ENCODE data around the gene METTL16. TPM values are rescaled to one million over a fixed set of nuclear protein-coding genes. Genes with fewer than 3 reads are reported as not detected.

METTL16 gene
- total RNA-seq, 1 experiment from 2014 or later: 34.7 TPM

DNA sequence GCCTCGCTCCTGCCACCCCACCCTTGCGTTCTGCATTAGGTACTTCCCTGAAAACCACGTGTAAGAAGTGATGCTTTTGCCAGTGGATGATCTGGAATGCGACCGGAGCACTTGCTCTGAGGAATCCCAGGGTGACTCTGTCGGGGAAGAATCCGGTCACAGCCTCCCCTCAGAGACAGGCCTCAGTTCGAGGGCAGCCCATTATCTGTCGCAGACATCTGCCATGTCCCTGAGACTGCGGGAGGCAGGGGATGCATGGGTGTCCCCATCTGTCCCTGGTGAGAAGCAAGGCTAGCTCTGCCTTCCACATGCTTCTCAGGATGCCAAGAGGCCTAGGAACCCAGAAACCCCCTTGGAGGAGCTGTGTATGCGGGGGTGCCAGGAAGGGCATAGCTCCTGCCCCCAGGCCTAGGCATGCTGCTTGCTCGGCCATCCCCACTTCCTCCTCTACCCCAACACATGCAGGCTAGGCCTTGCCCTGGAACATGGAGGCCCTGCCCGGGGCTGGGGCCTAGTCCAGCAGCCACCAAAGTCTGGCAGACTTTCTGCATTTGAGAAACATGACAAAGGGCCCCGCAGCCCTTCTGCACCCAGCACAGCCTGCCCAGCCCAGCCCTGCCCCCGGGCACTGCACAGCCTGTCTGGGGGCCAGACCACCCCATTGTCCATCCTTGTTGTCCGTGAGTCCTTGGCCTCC is 131.3 kb downstream of the METTL16 start:
- DNase-seq (ENCODE audit: low spot score): no peak

DNA sequence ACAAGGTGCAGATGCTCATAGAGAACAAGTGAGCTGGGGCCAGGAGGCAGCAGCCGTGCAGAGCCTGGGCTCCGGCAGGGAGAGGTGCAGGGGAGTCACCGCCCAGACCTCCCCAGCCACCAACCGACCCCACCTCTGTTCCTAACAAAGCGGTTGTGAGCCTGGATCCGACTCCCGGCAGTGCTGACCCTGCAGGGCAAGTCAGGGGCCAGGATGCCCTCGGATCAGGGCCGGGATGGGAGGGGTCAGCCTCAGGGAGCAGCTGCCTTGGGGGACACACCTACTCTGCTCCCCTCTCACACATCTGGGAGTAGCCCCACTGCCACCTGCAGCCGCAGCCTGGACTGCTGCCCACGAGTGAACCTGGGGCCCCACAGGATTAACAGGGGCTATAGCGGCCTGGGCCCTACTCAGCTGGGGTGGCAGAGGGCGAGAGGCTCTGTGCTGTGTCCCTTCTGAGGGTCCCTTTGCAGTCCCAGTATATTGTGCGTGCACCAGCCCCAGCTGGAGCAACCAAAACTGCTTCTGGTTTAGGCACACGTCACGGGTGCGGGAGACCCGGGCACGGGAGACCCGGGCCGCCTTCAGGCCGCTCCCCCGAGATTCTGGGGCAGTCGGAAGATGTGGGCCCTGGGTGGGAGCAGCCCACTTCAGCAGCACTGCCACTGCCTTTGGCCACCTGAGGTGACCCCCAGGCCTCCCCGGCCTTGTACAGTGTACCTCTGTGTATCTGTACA is 132.0 kb downstream of the METTL16 start:
- no peak for DNase-seq (ENCODE audit: low spot score)

DNA sequence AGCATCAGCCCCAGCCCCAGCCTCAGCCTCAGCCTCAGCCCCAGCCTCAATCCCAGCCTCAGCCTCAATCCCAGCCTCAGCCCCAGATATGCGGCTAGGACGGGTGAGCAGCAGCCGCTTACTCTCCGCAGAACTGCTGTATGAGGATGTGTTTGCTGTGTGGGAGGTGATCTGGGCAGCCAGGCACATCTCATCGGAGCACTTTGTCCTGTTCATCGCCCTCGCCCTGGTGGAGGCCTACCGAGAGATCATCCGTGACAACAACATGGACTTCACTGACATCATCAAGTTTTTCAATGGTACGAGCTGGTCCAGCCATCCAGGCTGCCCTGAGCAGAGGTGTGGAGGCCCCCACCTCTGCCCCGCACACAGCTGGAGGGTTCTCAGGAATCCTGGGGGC is 132.8 kb downstream of the METTL16 start:
- no peak for DNase-seq (ENCODE audit: low spot score)

DNA sequence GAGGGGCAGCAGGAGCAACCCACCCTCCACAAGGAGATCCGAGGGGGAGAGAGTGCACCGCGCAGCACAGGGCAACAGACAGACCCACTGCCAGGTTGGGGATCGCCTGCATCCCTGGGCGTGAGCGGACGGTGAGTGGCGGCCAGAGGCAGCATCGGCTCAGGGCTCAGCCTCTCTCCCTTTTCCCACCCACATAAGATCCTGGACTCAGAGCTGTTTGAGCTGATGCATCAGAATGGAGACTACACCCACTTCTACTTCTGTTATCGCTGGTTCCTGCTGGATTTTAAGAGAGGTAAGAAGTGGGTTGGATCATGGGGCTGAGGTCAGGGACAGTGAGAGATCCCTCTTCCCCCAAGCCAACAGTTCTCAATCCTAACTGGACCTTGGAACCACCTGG is 134.0 kb downstream of the METTL16 start:
- DNase-seq (ENCODE audit: low spot score): no peak

DNA sequence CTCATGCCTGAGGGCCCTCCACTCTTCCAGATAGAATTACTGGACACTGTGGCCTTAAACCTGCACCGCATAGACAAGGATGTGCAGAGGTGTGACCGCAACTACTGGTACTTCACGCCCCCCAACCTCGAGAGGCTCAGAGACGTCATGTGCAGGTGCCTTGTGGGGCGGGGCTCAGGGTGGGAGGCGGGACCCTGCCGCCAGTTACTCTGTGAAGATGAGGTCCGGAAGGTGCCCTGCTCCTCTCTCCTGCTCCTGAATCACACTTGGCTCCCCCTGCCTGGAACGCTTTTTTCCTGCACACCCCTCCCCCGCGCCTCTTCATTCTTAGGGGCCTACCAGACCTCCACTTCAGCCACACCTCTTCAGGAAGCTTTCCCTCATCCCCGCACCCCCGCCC is 135.6 kb downstream of the METTL16 start:
- no peak for DNase-seq (ENCODE audit: low spot score)

DNA sequence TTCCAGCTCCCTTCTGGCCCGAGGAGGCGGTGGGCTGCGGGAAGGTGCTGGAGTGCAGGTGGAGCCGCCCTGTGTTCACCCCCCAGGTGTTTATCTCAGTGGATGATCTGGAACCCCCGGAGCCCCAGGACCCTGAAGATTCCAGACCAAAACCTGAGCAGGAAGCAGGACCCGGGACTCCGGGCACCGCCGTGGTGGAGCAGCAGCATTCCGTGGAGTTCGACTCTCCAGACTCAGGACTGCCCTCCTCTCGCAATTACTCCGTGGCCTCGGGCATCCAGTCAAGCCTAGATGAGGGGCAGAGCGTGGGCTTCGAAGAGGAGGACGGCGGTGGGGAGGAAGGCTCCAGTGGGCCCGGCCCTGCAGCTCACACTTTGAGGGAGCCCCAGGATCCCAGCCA is 136.3 kb downstream of the METTL16 start:
- no peak for DNase-seq (ENCODE audit: low spot score)

DNA sequence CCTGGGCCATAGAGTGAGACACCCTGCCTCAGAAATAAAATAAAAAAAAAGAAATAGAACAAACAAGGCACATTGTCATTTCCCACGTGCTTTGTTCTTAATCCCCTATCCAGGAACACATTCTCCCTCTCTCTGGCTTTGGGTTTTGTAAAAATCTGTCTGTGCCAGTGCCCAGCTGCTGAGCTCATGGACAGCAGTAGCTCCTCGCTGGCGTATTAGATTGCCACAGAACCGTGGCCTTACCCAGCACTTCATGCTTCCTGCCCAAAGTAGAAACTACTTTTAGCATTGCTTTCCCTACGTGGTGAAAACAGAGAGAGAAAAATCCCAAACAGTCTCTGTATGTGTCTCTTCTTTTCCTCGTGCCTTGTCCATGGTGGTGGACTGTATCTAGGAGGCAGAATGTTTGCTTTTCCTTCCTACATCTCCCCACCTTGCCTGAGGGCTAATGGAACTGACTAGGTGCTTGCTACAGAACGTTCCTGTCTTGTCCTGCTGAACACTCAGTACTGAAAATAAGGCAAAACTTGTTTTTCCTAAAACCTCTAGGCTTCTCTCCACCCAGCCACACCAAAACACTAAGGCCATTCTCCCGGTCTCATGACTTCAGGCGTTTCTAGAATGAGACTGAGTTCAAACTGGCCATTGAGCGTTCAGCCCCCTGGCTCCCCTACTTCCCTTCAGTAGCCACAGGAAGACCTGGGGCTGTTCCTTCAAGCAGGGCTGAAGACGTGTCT is 137.0 kb downstream of the METTL16 start:
- DNase-seq (ENCODE audit: low spot score): no peak

DNA sequence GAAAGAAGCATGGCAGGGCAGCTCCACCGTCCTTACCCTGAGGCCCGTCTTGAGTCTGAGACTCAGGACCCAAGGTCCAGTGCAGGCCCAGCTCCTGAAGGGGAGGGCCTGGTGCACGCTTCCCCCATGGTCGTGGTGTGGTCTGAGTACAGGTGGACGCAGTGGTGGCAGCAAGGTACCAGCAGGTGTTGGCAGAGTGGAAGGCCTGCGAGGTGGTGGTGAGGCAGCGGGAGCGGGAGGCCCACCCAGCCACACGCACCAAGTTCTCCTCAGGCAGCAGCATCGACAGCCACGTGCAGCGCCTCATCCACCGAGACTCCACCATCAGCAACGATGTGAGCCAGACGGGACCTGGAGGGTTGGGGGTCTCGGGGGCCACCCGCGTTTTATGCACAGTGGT is 138.5 kb downstream of the METTL16 start:
- DNase-seq (ENCODE audit: low spot score): no peak

DNA sequence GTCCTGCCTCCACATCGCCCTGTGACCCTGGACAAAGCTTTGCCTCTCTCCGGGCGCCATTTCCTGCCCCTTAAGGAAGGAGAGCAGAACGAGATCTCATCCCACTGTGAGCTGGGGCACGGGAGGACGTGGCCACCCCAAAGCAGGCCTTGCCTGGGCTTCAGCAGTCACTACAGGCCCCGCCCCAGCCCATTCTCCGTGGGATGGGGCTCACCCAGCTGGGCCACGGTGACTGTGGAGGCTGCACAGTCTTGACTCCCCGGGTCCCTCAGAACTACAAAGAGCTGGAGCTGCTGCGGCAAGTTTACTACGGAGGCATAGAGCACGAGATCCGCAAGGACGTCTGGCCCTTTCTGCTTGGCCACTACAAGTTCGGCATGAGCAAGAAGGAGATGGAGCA is 139.0 kb downstream of the METTL16 start:
- no peak for DNase-seq (ENCODE audit: low spot score)

DNA sequence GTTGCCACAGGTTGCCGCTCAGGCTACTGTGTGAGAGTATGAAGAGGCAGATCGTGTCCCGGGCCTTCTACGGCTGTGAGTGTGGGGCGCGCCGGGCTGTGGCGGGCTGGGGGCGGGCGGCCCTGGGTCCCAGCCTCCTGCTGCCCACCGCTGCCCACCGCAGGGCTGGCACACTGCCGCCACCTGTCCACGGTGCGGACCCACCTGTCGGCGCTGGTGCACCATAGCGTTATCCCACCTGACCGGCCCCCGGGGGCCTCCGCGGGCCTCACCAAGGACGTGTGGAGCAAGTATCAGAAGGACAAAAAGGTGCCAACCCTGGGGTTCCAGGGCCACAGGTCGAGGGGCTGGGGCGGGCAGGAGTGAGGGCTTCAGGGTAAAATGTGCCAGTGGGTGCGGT is 139.5 kb downstream of the METTL16 start:
- DNase-seq (ENCODE audit: low spot score): no peak

DNA sequence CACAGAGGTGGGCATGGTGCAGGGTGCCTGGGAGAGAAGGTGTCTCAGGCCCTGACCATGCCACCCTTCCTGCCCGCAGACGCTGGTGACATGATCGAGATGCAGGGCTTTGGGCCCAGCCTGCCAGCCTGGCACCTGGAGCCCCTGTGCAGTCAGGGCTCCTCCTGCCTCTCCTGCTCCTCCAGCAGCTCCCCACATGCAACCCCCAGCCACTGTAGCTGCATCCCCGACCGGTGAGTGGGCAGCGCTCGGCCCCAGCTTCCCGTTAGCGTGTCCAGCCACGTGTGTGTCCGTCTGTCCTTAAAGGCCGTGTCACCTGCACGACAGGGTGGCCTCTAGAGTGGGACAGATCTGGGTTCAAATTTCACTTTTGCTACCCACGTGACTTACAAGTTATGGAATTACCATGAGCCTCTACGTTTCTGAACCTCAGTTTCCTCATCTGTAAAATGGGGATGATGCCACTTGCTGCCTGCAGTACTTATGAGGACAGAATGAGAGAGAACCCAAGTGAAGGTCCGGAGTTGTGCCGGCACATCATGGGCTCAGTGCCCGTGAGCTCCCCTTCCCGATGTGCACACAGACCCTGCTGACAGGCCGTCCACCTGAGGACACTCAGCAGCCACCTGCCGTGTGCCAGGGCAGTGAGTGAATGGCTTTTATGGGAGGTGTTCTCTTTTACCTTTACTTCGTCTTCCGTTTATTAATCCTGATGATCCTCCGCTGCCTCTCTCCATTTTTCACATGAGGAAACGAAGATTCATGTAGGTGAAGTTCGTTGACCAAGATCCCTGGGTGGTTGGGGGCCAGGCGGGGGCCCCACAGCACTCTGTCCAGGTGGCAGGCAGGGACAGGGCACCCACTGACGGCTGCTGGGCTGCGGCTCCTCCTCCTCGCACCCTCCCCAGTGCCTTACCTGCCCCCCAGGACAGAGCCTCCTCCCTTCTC is 140.2 kb downstream of the METTL16 start:
- DNase-seq (ENCODE audit: low spot score): no peak

DNA sequence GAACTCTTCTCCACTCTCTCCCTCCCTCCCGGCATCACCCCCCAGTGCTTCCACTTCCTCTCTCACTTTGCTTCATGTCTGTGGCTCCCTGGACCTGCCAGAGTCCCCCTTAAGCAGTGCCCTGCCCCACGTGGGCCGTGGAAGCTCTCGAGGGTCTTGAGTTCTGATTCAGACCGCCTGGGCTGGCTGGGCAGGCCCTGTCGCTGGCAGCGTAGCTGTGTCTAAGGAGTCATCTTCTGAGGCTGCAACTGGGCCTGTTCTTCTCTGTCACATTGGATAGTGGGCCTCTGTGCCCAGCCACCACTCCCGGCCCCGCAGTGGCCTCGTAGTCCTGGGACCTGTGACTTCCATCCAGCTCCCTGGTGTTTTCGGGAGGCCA is 141.5 kb downstream of the METTL16 start:
- no peak for DNase-seq (ENCODE audit: low spot score)

DNA sequence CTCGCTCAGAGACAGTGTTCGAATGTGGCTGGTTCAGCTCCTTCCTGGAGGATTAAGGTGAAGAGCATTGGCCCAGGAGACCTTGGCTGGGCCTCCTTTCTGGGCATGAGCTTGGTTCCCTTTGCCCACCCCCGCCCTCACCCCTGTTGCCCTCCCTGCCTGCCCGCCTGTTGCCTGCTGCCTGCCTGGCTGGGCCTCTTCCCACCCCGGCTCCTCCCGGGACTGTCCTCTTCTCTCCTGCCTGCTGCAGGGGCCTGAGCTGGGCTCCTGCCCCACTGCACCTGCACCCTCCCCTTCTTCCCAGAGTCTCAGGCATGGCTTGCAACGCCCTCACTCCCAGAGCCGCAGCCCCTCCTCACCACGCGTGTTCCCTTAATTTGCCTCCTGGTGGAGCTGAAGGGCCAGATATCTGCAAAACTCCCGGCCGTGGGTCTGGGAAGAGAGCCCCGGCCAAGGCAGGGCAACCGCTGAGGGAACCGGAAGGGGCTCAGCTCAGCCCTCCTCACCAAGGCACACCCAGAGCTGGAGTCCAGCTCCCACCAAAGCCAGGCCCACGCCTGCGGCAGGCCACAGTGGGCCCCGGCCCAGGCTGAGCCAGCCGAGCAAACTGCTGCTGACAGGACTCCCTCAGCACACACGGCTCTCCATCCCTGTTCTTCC is 142.0 kb downstream of the METTL16 start:
- no peak for DNase-seq (ENCODE audit: low spot score)

DNA sequence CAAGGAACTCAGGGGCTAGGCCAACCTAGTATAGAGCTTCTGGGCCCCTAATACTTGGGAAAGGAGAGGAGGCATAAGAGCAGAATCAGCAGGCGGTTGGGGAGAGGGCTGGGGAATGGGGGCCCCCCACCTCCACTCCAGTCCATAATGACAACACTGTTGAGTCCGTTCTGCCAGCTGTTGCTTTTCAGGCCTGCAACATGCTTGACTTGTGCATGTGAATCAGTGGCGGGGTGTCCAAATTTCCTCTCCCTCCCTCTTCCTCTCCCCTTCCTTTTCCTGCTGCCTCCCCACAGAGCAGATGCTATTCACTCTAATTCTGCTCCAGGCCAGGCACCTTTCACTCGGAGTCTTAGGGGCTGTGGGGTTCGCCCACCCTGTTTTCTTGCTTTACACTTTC is 142.6 kb downstream of the METTL16 start:
- no peak for DNase-seq (ENCODE audit: low spot score)

DNA sequence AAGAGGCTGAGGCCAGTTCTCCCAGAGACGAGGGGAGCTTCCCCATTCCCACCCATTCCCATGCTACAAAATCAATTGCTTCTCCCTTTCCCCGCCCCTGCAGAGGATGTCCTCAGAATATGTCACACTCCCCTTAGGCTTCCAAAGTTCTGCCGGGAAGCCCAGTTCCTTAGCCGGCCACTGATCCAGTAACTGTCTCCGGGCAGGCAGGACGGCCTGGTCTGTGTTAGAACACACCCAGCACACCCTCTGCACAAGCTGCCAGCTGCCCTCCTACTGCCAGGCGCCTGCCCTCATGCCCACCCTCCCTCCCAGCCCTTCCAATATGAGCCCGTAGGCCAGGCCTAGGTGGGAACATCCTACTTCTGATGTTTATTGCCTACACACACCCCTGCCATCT is 143.3 kb downstream of the METTL16 start:
- no peak for DNase-seq (ENCODE audit: low spot score)

DNA sequence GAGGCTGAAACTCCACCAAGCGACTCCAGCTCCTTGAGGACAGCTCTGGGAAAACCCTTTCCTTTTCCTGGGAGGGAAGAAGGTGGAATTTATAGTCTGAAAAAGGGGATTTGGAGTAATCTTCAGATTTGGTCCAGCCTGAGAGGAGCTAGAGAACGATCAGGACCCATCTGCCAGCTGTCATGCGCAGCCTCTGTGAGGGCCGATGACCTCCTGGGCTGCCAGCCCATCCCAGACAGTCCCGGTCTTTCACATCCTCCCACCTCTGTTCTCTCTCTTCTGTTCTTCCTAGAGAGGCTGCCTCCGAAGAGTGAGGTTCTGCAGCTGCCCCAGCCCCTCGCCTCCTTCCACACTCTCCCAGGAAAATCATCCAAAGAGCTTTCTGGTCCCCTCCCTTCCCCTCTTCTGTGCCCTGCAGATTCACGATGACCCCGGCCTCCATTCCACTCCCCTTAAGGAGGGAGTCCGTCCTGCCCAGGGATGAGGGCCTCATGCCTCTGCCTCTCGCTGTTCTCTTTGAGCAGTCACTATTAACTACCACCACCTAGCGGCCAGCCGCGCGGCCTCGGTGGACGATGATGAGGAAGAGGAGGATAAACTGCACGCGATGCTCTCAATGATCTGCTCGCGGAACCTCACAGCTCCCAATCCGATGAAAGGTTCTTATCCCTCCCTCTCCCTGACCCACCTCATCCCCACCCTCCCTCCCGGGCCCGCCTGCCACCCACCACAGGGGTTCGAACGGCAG is 144.8 kb downstream of the METTL16 start:
- no peak for DNase-seq (ENCODE audit: low spot score)
